HG02588 (cell line): Measurements from ENCODE around the gene STRIP1.

Experiments
- ATAC-seq: cut with Tn5 transposase; IDR thresholded peaks from one replicate; pipeline ENCODE4 v1.9.1; 2021; ENCODE audit warnings: mild to moderate bottlenecking, moderate library complexity; ENCODE audit not compliant: unreplicated experiment

The STRIP1 gene

GRCh38 chr1:110050602-110051261, 16.3 kb downstream of the STRIP1 start:
- no peak for ATAC-seq

- no peak for ATAC-seq
Measured at GRCh38 chr1:110051262-110051648, 16.8 kb downstream of the STRIP1 start.

GRCh38 chr1:110053552-110054428, 19.4 kb downstream of the STRIP1 start:
- no peak for ATAC-seq

GRCh38 chr1:110055493-110056284, 21.3 kb downstream of the STRIP1 start:
- ATAC-seq: no peak

- ATAC-seq: no peak
Measured at GRCh38 chr1:110056285-110056683, 21.9 kb downstream of the STRIP1 start.

- no peak for ATAC-seq
Measured at GRCh38 chr1:110056776-110057175, 22.4 kb downstream of the STRIP1 start.

- no peak for ATAC-seq
Measured at GRCh38 chr1:110057963-110058518, 23.6 kb downstream of the STRIP1 start.

- ATAC-seq: no peak
Measured at GRCh38 chr1:110058591-110058990, 24.2 kb downstream of the STRIP1 start.

GRCh38 chr1:110059133-110059863, 24.9 kb downstream of the STRIP1 start:
- ATAC-seq: no peak

- ATAC-seq: no peak
Measured at GRCh38 chr1:110060034-110060661, 25.7 kb downstream of the STRIP1 start.

GRCh38 chr1:110060662-110061060, 26.2 kb downstream of the STRIP1 start:
- ATAC-seq: no peak

- no peak for ATAC-seq
Measured at GRCh38 chr1:110061341-110061740, 26.9 kb downstream of the STRIP1 start.

- ATAC-seq: no peak
Measured at GRCh38 chr1:110062612-110063011, 28.2 kb downstream of the STRIP1 start.

- ATAC-seq: no peak
Measured at GRCh38 chr1:110063781-110064180, 29.4 kb downstream of the STRIP1 start.

GRCh38 chr1:110064576-110065337, 30.3 kb downstream of the STRIP1 start:
- no peak for ATAC-seq

GRCh38 chr1:110065841-110066240, 31.4 kb downstream of the STRIP1 start:
- no peak for ATAC-seq

- no peak for ATAC-seq
Measured at GRCh38 chr1:110067479-110067892, 33.1 kb downstream of the STRIP1 start.

- no peak for ATAC-seq
Measured at GRCh38 chr1:110067893-110068645, 33.6 kb downstream of the STRIP1 start.
